HG03066 (cell line): ENCODE data around the gene CMTM3.
"Not testable (repeated sequence)": the region's sequence is repeated elsewhere in the genome, so short reads cannot be mapped to it uniquely, and the experiment has no call there.

ENCODE experiments used
- ATAC-seq: cut with Tn5 transposase; IDR thresholded peaks from one replicate; pipeline ENCODE4 v1.9.1; 2021; ENCODE audit warnings: low read depth; ENCODE audit not compliant: unreplicated experiment

CMTM3 gene

GRCh38 chr16:66658143-66658859 is 53.8 kb downstream of the CMTM3 start:
- ATAC-seq: no peak

GRCh38 chr16:66658860-66659190 is 54.3 kb downstream of the CMTM3 start:
- ATAC-seq: no peak

- no peak for ATAC-seq
Measured at GRCh38 chr16:66660422-66661209, 56.1 kb downstream of the CMTM3 start.

- ATAC-seq: no peak
Measured at GRCh38 chr16:66661210-66661560, 56.7 kb downstream of the CMTM3 start.

GRCh38 chr16:66661671-66662346 is 57.3 kb downstream of the CMTM3 start:
- ATAC-seq: not testable (repeated sequence)

DNA sequence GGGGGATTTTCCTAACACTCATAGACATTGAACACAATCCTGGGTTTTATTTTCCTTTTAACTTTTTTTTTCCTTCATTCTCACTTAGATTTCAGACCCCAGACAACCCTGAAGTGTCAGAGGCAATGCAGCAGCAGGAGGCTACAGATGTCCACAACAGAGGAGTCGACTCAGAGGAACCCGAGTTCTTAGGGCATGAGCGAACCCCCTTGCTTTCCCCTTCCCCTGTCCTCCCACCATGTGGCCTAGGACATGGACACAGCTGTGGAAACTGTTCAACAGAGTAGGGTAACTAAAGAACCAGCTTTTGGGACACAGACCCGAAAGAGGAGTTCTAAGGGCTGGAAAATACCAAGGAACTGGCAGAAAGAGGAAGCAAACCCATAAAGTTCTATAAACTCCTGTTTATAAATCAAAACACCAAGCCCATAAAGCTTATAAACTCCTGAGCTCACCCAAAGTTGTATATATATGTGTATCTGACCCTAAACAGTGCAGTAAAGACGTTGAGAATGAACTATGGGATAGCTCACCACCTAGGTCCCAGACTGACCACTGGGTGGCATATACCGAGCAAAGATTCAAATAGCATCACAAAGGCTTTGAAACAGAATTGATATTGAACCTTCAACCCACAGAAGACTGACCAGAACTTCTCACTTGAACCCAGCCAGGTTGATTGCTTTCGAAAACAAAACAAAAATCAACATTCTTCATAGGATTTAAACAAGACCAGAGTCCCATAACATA is 58.1 kb downstream of the CMTM3 start:
- no peak for ATAC-seq
